Limb (tissue), 2 donors: ENCODE data around the gene BACH2.
"Not testable (repeated sequence)": the region's sequence is repeated elsewhere in the genome, so short reads cannot be mapped to it uniquely, and the experiment has no call there.

Experiments used
- DNase-seq, 2 donors: peaks; one replicate each; pipeline ENCODE4 v3.0.0-alpha.2; 2016; ENCODE audit errors: extremely low spot score in 2 of 2

BACH2 gene

DNA sequence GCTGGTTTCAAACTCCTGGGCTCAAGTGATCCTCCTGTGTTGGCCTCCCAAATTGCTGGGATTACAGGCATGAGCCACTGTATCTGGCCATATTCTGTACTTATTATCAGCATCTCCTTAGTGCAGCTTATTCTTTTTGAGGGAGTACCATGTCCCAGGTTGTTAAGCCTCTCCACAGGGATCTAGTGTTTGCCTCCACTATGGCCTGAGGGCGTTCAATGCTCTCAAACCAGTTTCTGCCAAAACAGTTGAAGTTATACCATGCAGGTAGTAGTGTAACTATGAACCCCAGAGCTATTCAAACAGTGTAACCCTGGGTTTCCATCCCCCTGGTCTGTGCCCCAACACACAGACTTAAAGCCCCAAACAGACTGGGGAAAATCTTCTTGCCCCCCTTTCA is 81.7 kb downstream of the BACH2 start:
- no peak for DNase-seq

- DNase-seq: no peak
Observed at GRCh38 chr6:90214461-90214860, 82.2 kb downstream of the BACH2 start.

DNA sequence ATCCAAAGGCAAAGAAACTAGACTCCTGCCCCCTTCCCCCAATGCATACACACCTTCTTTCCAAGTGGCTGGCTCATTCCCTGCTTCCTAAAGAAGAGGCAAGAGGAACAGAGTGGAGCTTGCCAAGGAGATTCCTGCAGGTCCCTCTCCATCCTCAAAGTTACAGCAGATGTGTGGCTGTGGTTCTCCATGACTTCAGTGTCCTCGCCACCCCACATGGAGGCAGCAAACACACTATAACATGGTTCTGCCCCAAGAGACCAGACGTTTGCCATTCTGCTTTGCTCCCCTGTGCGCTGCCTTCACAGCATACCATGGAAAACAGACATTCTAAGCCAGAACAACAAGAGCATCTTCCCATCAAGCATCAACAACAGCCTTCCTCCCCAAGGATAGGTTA is 84.4 kb downstream of the BACH2 start:
- no peak for DNase-seq

GRCh38 chr6:90209527-90209926 is 87.1 kb downstream of the BACH2 start:
- no peak for DNase-seq

GRCh38 chr6:90208690-90209089 is 88.0 kb downstream of the BACH2 start:
- not testable (repeated sequence) for DNase-seq

- no peak for DNase-seq
Observed at GRCh38 chr6:90204327-90205056, 92.2 kb downstream of the BACH2 start.

DNA sequence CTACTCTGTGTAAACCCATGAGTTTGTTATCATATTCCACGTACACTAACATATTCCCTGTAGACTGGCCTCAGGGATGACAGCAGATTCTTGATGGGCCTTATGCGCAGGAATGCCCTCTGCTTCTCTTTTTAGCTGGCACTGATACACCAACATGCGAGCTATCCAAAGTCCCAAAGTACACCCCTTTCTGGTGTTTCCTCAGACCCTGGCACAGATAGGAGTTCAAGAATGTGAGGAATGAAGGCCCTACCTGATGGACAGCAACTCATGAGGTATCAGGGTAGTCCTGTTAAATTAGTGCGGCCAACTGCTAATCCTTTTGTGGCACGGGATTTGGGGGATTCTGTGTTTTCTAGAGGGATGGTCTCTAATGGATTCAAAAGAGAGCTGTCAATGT is 93.0 kb downstream of the BACH2 start:
- no peak for DNase-seq

- DNase-seq: no peak
Observed at GRCh38 chr6:90202156-90202555, 94.5 kb downstream of the BACH2 start.

DNA sequence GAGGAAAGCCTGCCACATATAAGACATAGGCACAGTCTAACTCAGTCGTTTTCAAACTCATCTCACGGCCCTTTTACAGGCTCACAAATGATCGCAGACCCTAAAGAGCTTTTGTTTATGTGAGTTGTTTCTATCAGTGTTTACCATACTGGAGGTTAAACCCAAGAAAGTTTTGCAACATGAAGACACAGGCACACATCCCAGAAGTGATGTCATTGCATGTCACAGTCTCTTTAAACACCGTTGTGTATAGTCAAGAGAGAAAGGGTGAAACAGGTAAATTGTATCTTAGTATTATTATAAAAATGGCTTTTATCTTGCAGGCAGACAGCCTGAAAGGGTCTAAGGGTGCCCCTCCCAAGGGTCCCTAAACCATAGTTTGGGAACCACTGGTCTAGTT is 96.7 kb downstream of the BACH2 start:
- no peak for DNase-seq

- no peak for DNase-seq
Observed at GRCh38 chr6:90198758-90199425, 97.8 kb downstream of the BACH2 start.

DNA sequence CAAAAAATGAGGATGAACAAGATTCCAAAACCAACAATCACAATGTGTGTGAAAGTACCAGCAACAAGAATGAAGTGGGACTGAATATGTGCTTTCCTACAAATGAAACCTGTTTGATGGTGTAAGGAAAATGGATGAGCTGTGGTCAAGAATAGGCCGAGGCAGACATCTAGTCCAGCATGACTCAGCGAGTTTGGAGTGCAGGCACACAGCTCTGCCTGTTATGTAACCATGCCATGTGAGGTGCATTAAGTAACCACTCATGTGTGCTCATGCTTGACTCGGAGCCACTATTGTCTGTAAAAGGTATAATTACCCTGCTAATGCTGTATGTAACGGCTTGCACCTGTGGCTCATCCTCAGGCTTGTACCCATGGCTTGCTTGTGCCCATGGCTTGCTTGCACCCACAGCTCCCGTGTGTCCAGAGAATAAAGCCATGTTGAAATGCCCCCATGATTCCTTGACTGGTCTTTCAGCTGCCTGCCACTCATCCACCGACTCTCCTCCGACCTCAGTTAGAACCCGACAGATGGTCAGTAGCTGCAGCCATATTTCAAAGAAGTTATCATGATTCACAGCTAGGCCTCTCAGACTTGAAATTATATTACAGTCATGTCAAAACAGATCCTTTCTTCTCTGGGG is 98.7 kb downstream of the BACH2 start:
- DNase-seq: no peak

DNA sequence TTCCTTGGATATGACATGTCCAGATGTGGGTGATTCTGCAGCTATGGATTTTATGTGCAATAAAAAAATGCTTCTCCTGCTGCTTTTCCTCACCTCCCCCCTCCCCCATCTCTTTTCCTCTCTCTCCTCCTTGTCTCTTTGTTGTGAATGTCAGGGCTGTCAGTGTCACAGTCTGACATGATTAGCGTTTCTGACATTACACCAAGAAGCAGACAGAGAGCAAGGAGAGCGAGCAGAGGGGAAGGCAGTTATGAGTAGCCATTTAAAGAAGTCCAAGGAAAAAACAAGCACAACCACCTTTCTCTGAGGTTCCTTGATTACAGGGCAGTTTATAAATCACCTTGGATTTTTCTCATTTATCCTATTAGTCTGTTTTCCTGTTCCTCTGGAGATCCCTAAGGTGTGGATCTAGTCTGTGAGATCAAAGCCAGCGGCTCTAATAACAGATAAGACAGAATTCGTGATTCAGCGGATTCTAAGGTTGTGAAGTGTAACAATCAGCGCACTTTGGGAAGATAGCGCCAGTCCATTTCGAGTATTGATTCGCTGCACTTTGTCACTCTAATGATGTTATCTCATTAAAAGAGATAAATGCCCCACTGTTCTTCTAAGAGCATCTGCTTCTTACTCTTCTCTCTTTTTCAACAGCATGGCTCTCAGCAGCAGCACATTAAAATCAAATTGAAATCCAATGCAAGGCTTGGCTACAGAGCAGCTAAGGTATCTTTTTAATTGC is 101.4 kb downstream of the BACH2 start:
- no peak for DNase-seq

- no peak for DNase-seq
Observed at GRCh38 chr6:90194371-90194841, 102.2 kb downstream of the BACH2 start.

GRCh38 chr6:90193359-90193758 is 103.3 kb downstream of the BACH2 start:
- no peak for DNase-seq

DNA sequence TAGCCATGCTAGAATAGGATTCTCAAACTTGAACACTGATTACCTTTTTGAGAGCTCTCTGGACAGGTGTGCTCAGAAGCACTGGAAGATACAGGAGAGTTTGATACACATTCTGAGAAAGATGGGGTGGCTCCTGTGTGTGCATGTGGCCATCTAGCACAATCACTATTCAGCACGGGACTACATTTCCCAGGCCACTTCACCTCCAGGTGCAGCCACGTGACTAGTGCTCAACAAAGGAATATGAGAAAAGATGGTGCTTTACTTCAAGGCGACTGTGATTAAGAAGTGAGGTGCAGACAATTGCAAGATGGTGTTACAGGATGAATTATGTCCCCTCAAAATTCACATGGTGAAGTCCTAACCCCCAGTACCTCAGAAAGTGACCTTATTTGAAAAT is 103.8 kb downstream of the BACH2 start:
- DNase-seq: no peak

DNA sequence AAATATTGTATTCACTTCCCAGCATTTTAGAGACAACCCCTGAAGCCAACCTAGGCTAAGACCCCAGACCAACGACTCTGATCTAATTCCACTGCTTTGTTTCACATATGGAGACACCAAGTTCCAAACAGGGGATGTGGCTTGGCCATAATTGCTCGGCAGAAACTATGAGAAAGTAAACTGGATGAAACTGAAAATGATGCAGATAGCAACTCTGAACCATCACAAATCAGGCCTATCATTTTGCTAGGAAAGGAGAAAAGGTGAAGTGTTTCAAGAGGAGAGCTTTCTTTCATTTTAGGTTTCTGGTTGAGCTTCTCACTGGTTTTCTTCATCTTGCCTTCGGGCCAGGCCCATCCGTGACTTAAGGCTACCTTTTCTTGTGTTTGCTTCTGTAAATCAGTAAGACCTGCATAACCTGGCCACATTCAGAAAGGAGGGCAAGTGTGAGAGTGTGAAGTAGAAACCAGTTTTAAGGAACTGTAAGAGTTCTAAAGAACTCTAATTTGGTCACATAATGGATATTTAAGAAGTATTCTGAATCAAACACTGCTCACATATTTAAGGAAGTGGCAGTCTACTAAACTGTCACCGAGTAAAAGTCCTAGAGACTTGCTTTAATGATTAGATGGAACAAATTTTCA is 105.8 kb downstream of the BACH2 start:
- DNase-seq: no peak

DNA sequence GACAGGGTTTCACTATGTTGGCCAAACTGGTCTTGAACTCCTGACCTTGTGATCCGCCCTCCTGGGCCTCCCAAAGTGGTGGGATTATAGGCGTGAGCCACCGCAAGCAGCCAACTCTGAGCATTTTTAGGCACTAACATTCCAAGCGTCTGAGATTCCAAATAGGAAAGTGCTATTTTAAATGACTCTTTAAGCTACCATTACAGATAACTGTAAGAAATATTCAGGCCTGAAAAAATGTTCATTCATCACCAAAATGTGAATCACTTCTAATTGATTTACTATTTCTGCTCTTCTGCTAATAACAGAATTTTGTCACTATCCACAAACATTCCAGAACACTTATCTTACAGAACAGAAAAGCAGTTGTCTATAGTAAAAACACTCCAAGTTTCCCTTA is 106.5 kb downstream of the BACH2 start:
- DNase-seq: no peak

GRCh38 chr6:90187437-90188121 is 109.1 kb downstream of the BACH2 start:
- DNase-seq: no peak

- DNase-seq: no peak
Observed at GRCh38 chr6:90186637-90187371, 109.8 kb downstream of the BACH2 start.

DNA sequence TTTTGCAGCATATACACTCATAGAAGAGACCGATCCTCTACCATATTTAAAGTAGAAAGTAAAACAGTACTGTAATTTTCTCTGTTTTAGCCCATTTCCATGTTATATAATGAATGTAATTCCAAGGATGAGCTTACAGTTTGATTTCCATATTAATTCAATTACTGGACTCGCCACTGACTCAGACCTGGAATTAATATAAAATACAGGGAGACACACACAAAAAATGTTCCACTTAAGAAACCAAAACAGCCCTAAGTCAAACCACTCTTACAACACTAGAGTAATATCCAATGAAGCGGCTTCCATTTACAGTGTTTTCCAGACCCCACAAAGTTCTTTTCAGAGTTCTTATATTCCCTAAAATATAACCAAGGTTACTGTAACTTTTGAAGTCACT is 110.6 kb downstream of the BACH2 start:
- DNase-seq: no peak
